GM21825 (cell line): ENCODE data around the gene PTGER1.
A peak's percentile ranks its signal among the peaks of the same experiment; 100 is the strongest.
"Not testable (repeated sequence)": the region's sequence is repeated elsewhere in the genome, so short reads cannot be mapped to it uniquely, and the experiment has no call there.

Source experiments
- ATAC-seq: cut with Tn5 transposase; IDR thresholded peaks from one replicate; pipeline ENCODE4 v1.9.1; 2021; ENCODE audit warnings: mild to moderate bottlenecking, moderate library complexity; ENCODE audit not compliant: unreplicated experiment

The PTGER1 gene, protein sequence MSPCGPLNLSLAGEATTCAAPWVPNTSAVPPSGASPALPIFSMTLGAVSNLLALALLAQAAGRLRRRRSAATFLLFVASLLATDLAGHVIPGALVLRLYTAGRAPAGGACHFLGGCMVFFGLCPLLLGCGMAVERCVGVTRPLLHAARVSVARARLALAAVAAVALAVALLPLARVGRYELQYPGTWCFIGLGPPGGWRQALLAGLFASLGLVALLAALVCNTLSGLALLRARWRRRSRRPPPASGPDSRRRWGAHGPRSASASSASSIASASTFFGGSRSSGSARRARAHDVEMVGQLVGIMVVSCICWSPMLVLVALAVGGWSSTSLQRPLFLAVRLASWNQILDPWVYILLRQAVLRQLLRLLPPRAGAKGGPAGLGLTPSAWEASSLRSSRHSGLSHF

GRCh38 chr19:14475251-14476073 is at the start of gene PTGER1:
Gene PTGER1, minus strand, starts transcription at chr19:14475354. Its CDS starts 1,034 bp downstream, at chr19:14474320.
- ATAC-seq = no peak

DNA sequence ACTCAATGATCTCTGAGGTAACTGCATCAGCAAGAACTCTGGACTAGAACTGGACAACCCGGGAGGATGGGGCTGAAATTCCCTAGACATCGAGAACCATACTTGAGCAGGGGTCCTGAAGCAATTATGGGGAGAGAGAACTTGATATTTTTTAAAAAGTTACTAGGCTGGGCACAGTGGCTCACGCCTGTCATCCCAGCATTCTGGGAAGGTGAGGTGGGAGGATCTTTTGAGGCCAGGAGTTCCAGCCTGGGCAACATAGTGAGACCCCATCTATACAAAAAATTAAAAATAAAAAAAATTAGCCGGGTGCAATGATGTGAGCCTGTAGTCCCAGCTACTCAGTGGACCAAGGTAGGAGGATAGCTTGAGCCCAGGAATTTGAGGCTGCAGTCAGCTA is 45.4 kb upstream of the PTGER1 start:
- no peak for ATAC-seq

GRCh38 chr19:14519860-14520407 is 44.8 kb upstream of the PTGER1 start:
- no peak for ATAC-seq

DNA sequence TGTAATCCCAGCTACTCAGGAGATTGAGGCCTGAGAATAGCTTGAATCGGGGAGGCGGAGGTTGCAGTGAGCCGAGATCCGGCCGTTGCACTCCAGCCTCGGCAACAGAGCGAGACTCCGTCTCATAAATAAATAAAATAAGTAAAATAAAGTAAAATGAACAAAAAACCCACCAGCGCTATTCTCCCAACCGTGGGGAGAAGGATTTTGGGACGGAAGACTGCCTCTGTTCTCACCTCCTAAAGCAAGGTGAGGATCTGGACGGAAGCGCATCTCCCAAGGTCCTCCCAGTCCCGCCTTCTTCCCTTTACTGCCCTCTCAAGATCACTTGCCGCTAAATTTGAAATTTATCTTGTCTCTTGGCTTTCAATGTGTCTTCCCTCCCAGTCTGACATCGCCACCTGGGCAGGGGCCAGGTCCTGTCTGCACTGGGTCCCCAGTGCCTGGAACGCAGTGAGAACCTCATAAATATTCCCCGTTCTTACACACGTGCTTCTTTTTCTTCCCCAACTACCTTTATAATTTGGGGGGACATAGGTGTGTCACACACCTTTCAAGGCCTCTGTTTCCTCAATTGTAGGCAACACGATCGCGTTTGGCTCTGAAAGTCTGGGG is 44.2 kb upstream of the PTGER1 start:
- no peak for ATAC-seq

GRCh38 chr19:14517840-14518505 is 42.8 kb upstream of the PTGER1 start, which contains the start of gene DNAJB1:
Gene DNAJB1, minus strand, starts transcription at chr19:14518397. Its CDS starts 48 bp downstream, at chr19:14518349.
- peak; percentile 54 for ATAC-seq

- peak; percentile 5 for ATAC-seq
These were observed 42.3 kb upstream of the PTGER1 start for GRCh38 chr19:14517446-14517839.

GRCh38 chr19:14516746-14517438 is 41.7 kb upstream of the PTGER1 start:
- ATAC-seq = no peak

- no peak for ATAC-seq
These were observed 40.9 kb upstream of the PTGER1 start for GRCh38 chr19:14516048-14516534.

- no peak for ATAC-seq
These were observed 40.4 kb upstream of the PTGER1 start for GRCh38 chr19:14515501-14516047.

DNA sequence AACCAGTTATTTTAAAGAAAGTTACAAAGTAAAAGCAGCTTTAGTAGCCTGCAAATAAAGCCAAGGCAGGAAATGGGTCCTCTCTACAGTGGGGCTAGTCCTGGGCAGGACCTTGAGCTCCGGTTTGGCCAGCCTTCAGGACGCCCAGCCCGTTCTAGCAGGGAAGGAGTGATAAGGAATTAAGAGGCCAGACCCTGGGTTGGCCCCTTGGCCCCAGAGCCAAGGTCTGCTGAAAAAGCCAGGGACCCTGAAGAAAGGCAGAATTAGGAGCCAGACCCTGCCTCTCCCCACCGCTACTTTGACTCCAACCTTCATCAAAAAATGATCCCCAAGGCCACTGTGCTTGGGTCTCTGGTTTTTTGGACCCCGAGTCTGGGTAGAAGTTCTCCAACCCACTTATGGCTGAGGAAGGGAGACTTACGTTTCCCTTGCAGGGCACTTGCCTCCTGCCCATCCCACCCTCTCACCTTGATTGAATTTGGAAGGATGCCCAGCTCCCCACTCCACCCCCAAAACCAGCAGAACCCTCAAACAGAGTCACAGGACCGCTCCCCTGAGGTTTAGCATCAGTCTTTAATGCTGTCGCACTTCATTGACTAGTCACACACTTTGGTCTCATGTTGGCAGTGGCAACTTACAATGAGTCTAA is 39.2 kb upstream of the PTGER1 start:
- no peak for ATAC-seq

DNA sequence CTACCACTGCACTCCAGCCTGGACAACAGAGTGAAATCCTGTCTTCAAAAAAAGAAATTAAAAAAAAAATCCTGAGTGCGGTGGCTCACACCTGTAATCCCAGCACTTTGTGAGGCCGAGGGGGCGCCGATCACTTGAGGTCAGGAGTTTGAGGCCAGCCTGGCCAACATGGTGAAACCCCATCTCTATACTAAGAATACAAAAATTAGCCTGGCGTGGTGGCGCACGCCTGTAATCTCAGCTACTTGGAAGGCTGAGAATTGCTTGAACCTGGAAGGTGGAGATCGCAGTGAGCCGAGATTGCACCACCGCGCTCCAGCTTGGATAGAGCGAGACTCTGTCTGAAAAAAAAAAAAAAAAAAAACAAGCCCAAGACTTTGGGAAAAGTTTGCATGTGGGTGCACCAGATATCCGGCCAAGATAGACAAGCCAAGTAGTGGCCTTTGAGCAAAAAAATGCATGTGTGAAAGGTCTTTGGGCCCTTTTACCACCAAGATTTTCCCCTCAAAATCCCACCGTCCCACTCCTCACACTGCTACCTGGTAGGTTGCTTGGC is 37.3 kb upstream of the PTGER1 start:
- ATAC-seq = no peak

DNA sequence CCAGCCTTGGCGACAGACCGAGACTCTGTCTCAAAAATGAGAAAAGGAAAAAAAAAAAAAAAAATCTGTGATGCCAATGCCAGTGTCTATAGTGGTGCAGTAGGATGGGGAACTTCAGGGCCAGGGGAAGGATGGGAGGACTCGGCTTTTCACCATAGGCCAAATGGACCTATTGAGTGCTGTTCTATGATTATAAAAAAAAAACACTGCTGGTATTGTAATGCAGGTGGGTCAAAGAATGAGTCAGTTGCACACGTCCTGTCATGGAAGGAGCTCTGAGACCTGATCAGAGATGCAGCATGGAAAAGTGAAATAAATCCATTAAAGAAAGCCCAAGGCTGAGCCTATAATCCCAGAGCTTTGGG is 36.1 kb upstream of the PTGER1 start:
- ATAC-seq = no peak

GRCh38 chr19:14510311-14511228 is 35.4 kb upstream of the PTGER1 start:
- no peak for ATAC-seq

DNA sequence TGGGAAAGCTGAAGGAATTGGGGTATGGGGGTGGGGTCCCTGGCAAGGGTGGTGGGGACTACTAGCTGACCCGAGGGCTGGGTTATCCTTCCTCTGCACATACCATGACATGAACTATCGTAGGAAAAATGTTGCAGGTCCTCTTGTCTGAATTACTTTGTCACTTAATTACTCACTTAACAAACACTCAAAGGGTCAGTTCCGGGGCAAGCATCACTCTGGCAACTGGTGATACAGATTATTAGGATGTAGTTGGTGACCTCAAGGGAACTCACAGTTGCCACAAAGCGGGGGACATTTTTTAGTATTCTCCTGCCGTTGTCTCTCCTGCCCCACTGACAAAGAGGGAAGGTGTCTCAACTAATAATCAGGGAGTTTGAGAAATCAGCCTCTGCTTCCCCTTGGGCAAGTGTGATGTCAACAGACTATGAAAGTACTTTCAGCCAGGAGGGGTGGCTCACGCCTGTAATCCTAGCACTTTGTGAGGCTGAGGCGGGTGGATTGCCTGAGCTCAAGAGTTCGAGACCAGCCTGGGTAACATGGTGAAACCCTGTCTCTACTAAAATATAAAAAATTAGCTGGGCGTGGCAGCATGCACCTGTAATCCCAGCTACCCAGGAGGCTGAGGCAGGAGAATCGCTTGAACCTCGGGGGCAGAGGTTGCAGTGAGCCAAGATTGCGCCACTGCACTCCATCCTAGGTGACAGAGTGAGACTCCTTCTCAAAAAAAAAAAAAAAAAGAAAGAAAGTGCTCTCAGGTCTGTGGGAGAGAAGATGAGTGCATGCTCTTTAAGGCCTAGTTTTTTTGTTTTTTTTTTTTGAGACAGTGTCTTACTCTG is 32.8 kb upstream of the PTGER1 start:
- ATAC-seq = no peak

GRCh38 chr19:14505488-14506239 is 30.5 kb upstream of the PTGER1 start:
- ATAC-seq = no peak

DNA sequence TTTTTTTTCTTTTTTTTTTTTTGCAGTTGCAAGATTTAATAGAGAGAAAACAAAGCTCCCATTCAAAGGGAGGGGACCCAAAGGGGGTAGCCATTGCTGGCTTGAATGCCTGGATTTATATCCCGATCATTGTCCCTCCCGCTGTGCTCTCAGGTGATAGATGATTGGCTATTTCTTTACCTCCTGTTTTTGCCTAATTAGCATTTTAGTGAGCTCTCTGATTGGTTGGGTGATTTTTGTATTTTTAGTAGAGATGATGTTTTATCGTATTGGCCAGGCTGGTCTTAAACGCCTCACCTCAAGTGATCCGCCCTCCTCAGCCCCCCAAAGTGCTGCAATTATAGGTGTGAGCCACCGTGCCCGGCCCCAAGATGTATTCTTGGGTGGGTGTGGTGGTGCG is 29.4 kb upstream of the PTGER1 start:
- ATAC-seq = not testable (repeated sequence)
